DOHH2 (cell line): ENCODE results near the gene SPRR2F.

Source experiments
- CTCF ChIP-seq: fragments of 200-600 bp; sonication (generic); IDR thresholded peaks from one replicate; pipeline ENCODE4 v1.5.1; 2014; ENCODE audit warnings: antibody characterized with exemption, mild to moderate bottlenecking, low read depth, low read length; ENCODE audit not compliant: poor library complexity, severe bottlenecking
- EZH2phosphoT487 ChIP-seq: fragments of 200-600 bp; sonication (generic); IDR thresholded peaks from 2 replicates; pipeline ENCODE4 v1.6.1; 2017; ENCODE audit warnings: borderline replicate concordance, mild to moderate bottlenecking, antibody characterized with exemption, low read length, moderate library complexity, mixed read lengths

GRCh38 chr1:153071511-153071910, 41.8 kb downstream of the SPRR2F start, which contains the start of gene SPRR2B:
- TF ChIP-seq CTCF (no peak), EZH2phosphoT487 (no peak)
